GM18907 (cell line): ENCODE measurements around the gene PNPLA1.
A peak's percentile ranks its signal among the peaks of the same experiment; 100 is the strongest.

ENCODE experiments used
- ATAC-seq: cut with Tn5 transposase; IDR thresholded peaks from one replicate; pipeline ENCODE4 v1.9.1; 2021; ENCODE audit warnings: mild to moderate bottlenecking, moderate library complexity; ENCODE audit not compliant: unreplicated experiment

PNPLA1 gene

DNA sequence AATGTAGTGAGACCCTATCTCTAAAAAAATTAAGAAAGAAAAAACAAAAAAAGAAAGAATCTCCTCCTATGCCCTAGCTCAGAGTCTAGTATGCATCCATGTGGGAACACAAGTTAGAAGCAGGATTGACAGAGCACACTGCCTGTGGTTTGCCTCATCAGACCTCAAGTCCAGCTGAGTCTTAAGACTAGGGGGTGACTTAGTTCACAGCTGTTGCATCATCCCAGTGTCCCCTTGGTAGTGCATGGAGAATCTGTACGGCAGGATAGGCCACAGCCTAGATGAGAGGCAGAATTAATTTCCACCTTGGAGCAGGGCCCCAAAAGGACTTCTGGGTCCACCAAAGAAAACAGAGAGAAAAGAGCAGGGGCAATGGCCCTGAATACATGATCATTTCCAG lies 13.7 kb downstream of the PNPLA1 start:
- no peak for ATAC-seq

GRCh38 chr6:36284359-36284758 lies 14.5 kb downstream of the PNPLA1 start:
- no peak for ATAC-seq

DNA sequence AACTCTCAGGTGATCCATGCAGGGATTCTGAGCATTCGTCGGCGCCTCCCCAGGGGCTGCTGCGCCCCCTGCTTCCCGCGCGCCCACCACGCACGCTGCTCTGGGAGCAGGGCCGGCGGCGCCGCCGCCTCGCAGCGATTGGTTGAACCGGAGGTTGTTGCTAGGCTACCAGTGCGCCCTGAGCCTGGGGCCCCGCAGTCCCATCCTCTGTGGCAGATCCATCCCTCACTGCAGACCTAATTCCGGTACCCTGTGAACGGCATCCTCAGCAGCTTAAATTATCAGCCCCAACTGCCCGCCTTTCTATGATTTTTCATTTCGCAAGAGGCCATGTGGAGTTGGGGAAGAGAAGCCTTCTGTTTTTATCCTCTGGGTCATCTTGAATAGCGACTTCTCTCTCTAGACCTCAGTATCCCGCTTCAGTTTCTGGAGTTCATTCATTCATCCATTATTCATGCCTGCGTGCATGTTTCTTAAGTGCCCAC lies 15.4 kb downstream of the PNPLA1 start:
- no peak for ATAC-seq

DNA sequence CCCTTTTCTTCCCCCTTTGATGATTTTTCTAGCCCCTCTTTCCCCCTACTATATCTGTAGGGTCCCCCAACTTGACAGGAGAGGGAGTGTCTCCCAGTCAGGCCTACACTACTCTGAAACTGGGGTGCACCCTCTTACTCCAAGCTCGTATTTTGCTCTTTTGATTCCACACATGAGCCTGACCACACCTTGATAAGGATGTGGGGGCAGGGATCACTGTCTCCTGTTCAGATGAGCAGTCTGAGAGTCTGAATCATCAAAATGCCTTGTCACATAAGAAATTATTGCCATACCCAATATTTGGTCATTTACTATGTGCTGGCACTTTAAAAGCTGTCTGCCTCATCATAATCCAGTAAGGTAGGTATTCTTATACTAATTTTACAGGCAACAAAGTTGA lies 15.9 kb downstream of the PNPLA1 start:
- no peak for ATAC-seq

GRCh38 chr6:36286858-36287257 lies 17.0 kb downstream of the PNPLA1 start:
- ATAC-seq, result no peak

- ATAC-seq, result no peak
These were observed 19.5 kb downstream of the PNPLA1 start for GRCh38 chr6:36289281-36289878.

DNA sequence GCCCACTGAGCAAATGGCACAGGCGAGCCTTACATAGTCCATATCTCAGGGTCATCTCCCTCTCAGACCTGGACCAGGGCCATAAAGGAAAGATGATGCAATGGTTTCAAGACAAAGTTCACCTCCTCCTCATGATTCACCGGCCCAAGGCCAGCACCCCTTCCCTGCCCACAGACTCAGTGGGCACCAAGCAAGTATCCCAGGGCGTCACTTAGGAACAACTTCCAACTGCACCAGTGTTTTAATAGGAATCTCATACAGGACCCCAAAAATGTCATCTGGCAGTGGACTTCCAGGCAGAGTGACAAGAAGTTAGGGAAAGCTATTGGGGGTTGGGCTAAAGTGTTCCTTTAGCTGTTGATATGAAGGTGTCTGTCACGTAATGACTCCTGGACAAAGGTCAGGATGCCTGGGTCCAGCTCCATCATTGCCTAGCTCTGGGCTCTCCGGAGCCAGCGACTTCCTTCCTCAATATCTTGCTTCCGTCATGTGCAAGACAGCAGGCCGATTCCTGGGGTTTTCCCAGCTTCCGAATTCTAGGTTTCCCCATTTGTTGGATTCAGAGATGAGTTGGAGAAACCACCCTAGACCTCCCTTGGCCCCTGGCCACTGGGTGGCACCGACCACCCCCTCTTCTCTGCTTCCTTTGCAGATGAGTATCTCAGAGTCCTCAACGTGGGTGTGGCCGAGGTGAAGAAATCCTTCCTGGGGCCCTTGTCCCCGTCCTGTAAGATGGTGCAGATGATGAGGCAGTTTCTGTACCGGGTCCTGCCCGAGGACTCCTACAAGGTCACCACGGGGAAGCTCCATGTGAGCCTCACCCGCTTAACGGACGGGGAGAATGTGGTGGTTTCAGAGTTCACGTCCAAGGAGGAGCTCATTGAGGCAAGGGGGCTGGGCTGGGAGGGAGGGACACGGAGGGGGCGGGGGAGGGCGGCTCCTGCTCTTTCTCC lies 21.1 kb downstream of the PNPLA1 start:
- no peak for ATAC-seq

DNA sequence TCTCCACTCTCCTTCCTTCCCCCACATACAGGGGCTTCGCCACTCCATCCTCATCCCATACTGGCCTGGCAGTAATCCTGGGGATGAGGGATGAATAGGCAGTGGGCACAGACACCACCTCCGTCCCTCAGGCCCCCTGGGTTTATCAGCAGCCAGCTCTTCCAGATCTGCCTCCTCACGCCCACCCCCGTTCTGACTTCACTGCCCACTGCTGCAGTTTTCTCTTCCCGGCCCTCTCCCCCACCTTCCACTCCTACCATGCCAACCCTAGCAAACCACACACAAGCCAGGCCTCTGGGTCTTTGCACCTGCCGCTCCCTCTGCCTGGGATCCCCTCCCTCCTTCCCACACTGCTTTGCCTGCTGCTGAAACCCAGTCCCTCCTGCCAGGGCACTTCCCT lies 22.3 kb downstream of the PNPLA1 start:
- no peak for ATAC-seq

GRCh38 chr6:36296240-36296639 lies 26.4 kb downstream of the PNPLA1 start:
- ATAC-seq, result no peak

DNA sequence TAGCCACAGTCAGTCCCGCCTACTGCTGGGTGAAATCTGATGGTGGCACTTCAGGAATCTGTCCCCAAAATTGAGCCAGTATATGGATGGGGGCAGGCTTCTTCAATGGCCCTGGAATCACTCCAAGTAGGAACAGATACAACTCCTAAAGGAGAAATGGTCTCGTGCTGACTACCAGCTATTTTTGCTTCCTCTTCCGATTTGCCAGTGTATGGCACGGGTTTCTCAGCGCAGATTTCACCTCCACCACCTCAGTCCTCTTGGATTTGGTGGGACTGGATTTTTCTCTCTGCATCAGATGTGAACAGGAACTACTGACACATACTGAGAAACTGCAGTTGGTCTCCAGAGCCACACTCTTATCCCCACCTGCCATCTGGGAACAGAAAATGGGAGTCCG lies 27.2 kb downstream of the PNPLA1 start:
- no peak for ATAC-seq

DNA sequence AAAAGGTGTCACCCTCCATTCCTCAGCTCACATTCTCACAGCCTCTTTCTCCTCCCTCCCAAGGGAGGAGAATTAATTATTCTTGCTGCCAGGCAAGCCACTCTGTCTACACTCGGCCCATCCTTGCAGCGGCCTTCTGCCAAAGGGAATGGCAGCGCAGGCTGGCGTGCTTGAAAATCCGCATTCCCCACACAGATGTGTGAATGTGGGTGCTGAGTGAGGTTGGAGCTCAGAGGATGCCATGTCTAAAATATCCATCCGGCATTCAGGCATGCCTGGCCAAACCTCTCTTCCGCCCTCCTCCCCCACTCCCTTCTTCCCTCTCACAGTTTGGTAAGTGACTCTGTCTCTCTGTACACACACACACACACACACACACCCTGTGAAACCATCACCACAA lies 27.7 kb downstream of the PNPLA1 start:
- ATAC-seq, result no peak

DNA sequence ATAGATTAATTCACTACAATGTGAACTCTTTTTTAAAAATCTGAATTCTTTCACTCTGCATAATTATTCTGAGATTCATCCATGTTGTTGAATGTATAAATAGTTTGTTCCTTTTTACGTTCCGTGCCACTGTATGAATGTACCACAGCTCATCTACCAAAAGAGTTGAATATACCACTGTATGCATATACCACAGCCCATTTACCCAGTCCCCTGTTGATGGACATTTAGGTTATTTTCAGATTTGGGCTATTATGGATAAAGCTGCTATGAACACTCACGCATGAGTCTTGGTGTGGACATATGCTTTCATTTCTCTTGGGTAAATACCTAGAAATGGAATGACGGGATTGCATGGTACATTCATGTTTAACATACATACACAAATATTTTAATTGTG lies 28.2 kb downstream of the PNPLA1 start:
- no peak for ATAC-seq

- ATAC-seq, result no peak
These were observed 31.3 kb downstream of the PNPLA1 start for GRCh38 chr6:36301085-36301658.

DNA sequence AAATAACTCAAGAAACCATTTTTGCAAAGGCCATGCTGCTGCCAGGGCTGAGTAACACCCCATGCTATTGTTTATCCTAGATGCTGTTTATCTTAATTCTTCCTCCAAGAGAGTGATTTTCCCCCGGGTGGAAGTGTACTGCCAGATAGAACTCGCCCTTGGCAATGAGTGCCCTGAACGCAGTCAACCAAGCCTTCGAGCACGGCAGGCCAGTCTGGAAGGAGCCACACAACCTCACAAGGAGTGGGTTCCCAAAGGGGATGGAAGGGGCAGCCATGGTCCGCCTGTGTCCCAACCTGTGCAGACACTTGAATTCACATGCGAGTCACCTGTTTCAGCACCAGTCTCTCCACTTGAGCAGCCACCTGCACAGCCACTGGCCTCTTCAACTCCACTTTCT lies 31.9 kb downstream of the PNPLA1 start:
- no peak for ATAC-seq

DNA sequence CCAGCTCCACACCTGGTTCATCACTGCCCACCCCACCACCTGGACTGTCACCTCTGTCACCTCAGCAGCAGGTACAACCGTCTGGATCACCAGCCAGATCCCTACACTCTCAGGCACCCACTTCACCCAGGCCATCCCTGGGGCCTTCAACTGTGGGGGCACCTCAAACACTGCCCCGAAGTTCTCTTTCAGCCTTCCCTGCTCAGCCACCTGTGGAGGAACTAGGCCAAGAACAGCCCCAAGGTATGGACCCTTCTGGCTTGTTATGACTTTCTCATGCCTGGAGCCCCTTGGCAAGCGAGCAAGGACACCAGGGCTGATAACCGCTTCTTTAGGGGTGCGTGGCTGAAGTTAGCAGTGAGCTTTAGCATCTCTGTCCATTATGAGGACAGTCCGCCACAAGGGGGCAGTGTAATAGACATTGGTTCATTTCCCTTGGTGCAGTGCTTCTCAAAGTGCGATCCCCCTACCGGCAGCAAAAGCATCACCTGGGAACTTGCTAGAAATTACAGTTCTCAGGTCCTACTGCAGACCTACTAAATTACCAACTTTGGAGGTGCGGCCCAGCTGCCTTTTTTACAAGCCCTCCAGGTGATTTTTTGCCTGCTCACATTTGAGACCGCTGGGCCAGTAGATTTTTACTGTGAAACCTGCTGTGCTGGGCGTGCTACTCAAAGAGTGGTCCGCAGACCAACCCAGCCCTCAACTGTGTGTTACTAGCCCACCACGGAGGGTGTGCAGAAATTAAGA lies 32.5 kb downstream of the PNPLA1 start:
- ATAC-seq, result peak; percentile 62

DNA sequence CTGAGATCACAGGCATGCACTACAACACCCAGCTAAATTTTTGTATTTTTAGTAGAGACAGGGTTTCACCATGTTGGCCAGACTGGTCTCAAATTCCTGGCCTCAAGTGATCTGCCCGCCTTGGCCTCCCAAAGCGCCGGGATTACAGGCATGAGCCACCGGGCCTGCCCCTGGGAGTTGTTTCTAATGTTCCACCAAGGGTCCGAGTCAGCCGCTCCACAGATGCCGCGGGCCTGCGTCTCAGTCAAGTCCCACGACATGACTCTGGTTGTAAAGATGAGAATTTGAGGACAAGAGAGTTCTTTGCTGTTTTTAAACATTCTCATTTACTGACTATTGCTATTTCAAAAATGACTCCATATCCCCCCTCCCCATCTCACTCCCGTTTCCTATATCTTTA lies 36.0 kb downstream of the PNPLA1 start:
- ATAC-seq, result no peak

DNA sequence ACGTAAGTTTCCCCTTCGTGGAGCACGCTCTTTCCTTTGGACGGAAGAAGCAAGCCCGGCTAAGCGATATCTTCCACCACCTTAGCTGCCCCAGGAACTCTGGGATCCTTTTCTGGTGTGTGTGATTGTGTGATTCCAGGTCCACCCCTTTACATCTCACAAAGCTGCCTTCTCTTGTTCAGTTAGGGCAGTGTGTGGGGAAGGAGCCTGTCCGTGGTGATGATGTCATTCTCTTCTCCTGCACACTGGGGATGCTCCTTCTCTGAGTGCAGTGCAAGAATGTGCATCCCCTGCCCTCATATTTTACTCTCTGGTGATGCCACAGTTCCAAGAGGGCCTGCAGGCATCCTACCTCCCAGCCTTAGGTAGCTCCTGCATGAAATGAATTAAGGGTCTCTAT lies 36.5 kb downstream of the PNPLA1 start:
- ATAC-seq, result no peak

GRCh38 chr6:36308514-36308913 lies 38.7 kb downstream of the PNPLA1 start:
- no peak for ATAC-seq

- ATAC-seq, result no peak
These were observed 39.3 kb downstream of the PNPLA1 start for GRCh38 chr6:36309203-36309602.

DNA sequence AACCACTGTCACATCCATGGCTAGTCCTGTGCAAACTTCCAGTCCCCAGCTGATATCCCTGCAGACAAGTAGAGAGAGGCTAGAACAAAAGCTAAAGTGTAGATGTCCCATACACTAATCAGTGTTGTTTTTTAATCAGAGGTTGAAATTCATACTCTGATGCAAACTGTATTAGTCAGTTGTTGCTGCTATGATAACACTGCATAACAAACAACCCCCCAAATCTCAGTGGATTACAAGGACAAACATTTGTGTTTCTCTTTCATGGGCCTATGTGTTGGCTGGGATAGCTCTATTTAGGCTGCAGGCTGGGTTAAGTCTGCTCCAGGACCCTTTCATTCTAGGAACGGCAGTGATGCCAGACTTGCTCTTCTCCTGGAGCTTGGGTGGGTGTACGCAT lies 40.0 kb downstream of the PNPLA1 start:
- no peak for ATAC-seq
